Ishikawa (cell line): Measurements from ENCODE around the gene PRR5L.

Experiments used
- CREB1 ChIP-seq: IDR thresholded peaks from 2 replicates; pipeline ENCODE4 v1.6.1; 2012; ENCODE audit warnings: low read depth
- EGR1 ChIP-seq: IDR thresholded peaks from 2 replicates; pipeline ENCODE4 v1.6.1; 2012
- EP300 ChIP-seq: IDR thresholded peaks from 2 replicates; pipeline ENCODE4 v1.6.1; 2012; ENCODE audit warnings: borderline replicate concordance
- NFIC ChIP-seq: IDR thresholded peaks from 2 replicates; pipeline ENCODE4 v1.6.1; 2012
- TCF12 ChIP-seq: IDR thresholded peaks from 2 replicates; pipeline ENCODE4 v1.6.1; 2012; ENCODE audit warnings: low read depth
- TF ChIP-seq, protein P1 (sequence below): IDR thresholded peaks from 2 replicates; pipeline ENCODE4 v1.6.1; 2012; ENCODE audit warnings: low read depth, mild to moderate bottlenecking
- TF ChIP-seq, protein P2 (sequence below): IDR thresholded peaks from 2 replicates; pipeline ENCODE4 v1.6.1; 2012

- no peak for TF ChIP-seq NFIC
- no peak for TF ChIP-seq CREB1
- TF ChIP-seq, protein P1, sequence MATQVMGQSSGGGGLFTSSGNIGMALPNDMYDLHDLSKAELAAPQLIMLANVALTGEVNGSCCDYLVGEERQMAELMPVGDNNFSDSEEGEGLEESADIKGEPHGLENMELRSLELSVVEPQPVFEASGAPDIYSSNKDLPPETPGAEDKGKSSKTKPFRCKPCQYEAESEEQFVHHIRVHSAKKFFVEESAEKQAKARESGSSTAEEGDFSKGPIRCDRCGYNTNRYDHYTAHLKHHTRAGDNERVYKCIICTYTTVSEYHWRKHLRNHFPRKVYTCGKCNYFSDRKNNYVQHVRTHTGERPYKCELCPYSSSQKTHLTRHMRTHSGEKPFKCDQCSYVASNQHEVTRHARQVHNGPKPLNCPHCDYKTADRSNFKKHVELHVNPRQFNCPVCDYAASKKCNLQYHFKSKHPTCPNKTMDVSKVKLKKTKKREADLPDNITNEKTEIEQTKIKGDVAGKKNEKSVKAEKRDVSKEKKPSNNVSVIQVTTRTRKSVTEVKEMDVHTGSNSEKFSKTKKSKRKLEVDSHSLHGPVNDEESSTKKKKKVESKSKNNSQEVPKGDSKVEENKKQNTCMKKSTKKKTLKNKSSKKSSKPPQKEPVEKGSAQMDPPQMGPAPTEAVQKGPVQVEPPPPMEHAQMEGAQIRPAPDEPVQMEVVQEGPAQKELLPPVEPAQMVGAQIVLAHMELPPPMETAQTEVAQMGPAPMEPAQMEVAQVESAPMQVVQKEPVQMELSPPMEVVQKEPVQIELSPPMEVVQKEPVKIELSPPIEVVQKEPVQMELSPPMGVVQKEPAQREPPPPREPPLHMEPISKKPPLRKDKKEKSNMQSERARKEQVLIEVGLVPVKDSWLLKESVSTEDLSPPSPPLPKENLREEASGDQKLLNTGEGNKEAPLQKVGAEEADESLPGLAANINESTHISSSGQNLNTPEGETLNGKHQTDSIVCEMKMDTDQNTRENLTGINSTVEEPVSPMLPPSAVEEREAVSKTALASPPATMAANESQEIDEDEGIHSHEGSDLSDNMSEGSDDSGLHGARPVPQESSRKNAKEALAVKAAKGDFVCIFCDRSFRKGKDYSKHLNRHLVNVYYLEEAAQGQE = no peak
- no peak for TF ChIP-seq EP300
- TF ChIP-seq TCF12 = no peak
- TF ChIP-seq, protein P2, sequence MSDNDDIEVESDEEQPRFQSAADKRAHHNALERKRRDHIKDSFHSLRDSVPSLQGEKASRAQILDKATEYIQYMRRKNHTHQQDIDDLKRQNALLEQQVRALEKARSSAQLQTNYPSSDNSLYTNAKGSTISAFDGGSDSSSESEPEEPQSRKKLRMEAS = no peak
- no peak for TF ChIP-seq EGR1
Measured at GRCh38 chr11:36273110-36273509, 23.0 kb upstream of the PRR5L start.
